Omental fat pad (tissue), 4 donors: ENCODE data around the gene TIMD4. TPM values are rescaled to one million over a fixed set of nuclear protein-coding genes. Genes with fewer than 3 reads are reported as not detected.

Experiments
- ATAC-seq: fragments of 150-250 bp; one replicate; pipeline ENCODE4 v1.9.1; 2016; ENCODE audit warnings: mild to moderate bottlenecking, moderate library complexity; ENCODE audit not compliant: low FRiP score
- DNase-seq: peaks from one replicate; pipeline ENCODE4 v3.0.0-alpha.2; 2019; ENCODE audit warnings: low spot score
- total RNA-seq, 4 donors: library from RNA; depleted of rRNA; stranded (reverse); fragments of >200 nt; gene quantifications; one replicate each; pipeline ENCODE4 v1.1.0, GENCODE V29; 2016
- TF ChIP-seq, protein P1 (sequence below), 3 donors: fragments of 450-650 bp; IDR thresholded peaks; one replicate each; pipeline ENCODE4 v1.5.1; 2016 to 2017; ENCODE audit warnings: antibody characterized with exemption in 3 of 3, mild to moderate bottlenecking in 3 of 3, moderate library complexity in 2 of 3

The TIMD4 gene
- total RNA-seq, 4 donors from 2014 or later = 0.96 to 6.0 (median 1.2) TPM

DNA sequence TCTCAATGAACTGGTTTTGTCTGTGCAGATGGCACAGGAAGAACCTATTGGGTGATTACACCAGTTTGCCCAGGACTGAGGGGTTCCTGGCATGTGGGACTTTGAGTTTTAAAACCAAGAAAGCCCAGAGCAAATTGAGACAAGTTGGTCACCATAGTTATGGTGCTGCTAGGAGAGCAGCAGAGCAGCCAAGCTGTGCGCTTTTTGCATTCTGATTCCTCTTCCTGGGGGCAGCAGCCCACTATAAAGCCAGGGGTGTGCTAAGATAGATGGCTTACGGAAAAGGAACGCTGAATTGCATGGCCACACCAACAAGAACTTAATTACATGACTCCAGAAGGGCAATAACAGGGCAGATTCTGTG, 49.7 kb downstream of the TIMD4 start:
- no peak for ATAC-seq
- no peak for DNase-seq
- TF ChIP-seq, protein P1, sequence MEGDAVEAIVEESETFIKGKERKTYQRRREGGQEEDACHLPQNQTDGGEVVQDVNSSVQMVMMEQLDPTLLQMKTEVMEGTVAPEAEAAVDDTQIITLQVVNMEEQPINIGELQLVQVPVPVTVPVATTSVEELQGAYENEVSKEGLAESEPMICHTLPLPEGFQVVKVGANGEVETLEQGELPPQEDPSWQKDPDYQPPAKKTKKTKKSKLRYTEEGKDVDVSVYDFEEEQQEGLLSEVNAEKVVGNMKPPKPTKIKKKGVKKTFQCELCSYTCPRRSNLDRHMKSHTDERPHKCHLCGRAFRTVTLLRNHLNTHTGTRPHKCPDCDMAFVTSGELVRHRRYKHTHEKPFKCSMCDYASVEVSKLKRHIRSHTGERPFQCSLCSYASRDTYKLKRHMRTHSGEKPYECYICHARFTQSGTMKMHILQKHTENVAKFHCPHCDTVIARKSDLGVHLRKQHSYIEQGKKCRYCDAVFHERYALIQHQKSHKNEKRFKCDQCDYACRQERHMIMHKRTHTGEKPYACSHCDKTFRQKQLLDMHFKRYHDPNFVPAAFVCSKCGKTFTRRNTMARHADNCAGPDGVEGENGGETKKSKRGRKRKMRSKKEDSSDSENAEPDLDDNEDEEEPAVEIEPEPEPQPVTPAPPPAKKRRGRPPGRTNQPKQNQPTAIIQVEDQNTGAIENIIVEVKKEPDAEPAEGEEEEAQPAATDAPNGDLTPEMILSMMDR (IDR thresholded peaks at IDR 0.05) = no peak

DNA sequence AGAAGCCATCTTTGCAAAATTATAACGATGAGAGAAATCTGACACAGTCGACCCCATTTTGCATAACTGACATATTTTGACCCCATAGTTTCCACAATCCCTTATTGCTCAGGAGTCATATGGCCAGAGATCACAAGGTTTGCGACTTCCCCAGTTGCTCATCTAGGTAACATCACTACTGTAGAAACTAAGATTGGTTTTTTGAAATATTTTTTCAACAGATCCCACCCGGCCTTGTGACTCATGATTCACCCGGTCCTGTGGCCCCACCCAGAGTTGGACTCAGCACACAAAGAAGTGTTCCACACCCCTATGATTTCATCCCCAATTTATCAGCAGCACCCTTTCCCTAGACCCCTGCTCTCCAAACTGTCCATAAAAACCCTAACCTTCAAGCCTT, 50.2 kb downstream of the TIMD4 start:
- no peak for ATAC-seq
- no peak for DNase-seq
- TF ChIP-seq, protein P1 (IDR thresholded peaks at IDR 0.05) = no peak

DNA sequence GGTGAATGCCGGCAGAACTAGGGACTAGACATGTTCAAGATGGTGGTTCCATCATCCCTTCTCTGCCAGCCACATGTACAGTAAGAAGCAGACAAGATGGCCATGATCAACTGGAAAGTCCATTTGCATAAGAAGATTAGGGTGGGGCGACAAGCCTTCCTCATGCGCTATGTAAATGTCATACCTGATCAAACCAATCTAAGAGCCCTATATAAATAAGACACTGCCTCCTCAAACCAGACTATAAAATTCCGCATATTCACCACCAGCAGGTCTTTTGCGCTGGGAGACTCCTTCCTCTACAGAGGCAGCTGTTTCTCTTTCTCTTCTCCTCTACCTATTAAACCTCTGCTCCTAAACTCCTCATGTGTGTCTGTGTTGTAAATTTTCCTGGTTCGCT, 53.8 kb downstream of the TIMD4 start:
- TF ChIP-seq, protein P1 (IDR thresholded peaks at IDR 0.05) = no peak
- DNase-seq (no peak), ATAC-seq (no peak)

DNA sequence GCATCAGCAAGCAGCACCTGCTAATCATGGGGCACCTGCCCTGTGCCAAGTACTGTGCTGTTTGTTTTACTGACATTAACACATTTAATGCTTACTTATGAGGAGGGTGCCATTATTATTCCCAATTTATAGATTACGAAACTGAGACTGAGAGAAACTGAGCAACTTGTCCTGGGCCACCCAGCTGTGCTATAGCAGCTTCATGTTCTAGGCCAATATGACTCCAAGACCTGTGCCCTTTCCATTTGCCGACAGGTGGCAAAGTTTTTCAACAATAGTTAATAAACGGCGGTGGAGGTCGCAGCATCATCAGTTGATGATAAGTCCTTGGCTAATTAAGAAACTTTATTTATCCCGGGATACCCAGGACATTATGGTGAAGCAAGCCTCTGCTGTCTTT, 55.4 kb downstream of the TIMD4 start:
- no peak for DNase-seq
- TF ChIP-seq, protein P1 (IDR thresholded peaks at IDR 0.05) = no peak
- no peak for ATAC-seq

DNA sequence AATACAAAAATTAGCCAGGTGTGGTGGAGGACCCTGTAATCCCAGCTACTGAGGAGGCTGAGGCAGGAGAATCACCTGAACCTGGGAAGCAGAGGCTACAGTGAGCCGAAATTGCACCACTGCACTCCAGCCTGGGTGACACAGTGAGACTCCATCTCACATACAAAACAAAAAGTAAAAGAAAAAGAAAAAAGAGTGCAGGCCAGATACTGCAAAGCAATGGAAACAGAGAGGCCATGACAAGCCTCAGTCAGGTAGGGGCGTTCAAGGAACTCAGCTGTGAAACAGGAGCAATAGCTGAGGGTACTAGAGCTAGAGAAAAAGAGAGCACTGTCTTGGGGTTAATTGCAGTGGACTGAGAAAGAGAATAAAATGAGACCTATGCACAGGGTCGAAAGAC, 56.2 kb downstream of the TIMD4 start:
- TF ChIP-seq, protein P1 (IDR thresholded peaks at IDR 0.05) = no peak
- ATAC-seq (no peak), DNase-seq (no peak)

DNA sequence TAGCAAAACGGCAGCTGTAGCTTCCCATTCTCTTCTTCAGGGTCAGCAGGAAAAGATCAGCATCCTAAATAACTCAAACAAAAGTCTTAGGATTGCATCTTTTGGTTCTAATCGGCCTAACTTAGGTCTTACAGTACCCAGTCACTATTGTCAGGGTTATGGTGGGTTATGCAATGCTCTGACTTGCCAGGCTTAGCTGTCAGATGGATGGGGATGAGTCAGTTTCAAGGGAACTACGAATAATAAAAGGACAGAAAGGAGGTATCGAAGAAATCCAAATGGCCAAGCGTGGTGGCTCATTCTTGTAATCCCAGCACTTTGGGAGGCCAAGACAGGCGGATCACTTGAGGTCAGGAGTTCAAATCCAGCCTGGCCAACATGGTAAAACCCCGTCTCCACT, 66.5 kb downstream of the TIMD4 start:
- DNase-seq (no peak), ATAC-seq (no peak)
- TF ChIP-seq, protein P1 (IDR thresholded peaks at IDR 0.05) = no peak

DNA sequence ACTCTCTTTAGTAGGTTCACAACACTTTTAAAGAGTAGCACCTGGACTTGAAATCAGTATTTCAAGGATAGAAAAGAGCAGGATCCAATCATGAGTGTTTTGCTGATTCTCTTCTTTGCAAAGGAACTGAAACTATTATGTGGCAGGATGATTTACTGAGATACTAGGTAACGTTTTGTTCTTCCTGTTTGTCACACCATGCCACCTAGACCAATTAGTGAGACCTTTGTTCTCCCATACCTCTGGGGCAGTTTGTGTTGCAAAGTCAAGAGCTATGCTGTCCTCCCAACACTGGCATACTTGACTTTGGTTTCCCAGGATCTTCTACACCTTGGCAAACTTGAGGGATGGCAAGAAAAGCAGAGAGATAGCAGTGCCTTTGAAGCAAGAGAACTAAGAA, 69.5 kb downstream of the TIMD4 start:
- TF ChIP-seq, protein P1 (IDR thresholded peaks at IDR 0.05) = no peak
- ATAC-seq = no peak
- no peak for DNase-seq
